ENCODE results near the gene CD36. TPM values are rescaled to one million over a fixed set of nuclear protein-coding genes. Genes with fewer than 3 reads are reported as not detected.

Gene CD36
- total RNA-seq, 1 experiment from 2014 or later: 0.12 TPM

DNA sequence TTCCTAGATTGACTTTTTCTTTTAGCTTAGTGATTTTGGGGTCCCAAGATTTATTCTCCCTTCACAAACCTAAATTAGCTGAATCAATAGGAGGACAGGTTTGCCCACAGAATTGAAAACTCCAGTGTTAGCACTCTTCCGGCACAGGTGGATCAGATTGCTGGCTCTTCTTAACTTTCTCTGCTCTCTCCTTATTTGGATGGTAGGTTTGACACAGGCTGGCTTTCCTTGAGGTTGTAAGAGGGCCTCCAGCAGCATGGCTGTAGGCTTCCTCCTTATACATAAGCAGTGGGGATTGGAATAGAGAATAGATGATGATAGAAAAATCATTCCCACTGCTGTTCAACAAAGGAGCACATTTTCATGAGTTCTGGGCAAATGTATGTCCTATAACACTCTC is 9.4 kb upstream of the CD36 start:
- H3K9me3 Mint-ChIP-seq (ENCODE audit: unreplicated experiment): no peaks in the 10 kb centered on the region
- no peak for TF ChIP-seq CTCF (IDR thresholded peaks at IDR 0.05; ENCODE audit: unreplicated experiment)
- ChIA-PET POLR2A (interaction anchor here (0.8 to 1.2 kb wide), 2 partner anchors 14 to 129 kb away, joined by 3 read pairs; no protein-coding TSS in a partner anchor), CTCF (interaction anchor here (1.0 kb wide), 1 partner anchor 202 kb away, joined by 5 read pairs; no protein-coding TSS in a partner anchor)
- H3K4me1 Mint-ChIP-seq (ENCODE audit: insufficient read depth, unreplicated experiment): peaks cover 17% of the 10 kb centered on the region
- DNase-seq (ENCODE audit: unreplicated experiment): no peak
- intact Hi-C loops (cut with micrococcal nuclease): no loop called here
- H3K27me3 Mint-ChIP-seq (ENCODE audit: insufficient read depth, unreplicated experiment): no peaks in the 10 kb centered on the region
- no peak overlapping the region for H3K4me3 Mint-ChIP-seq (ENCODE audit: unreplicated experiment)
- no peak overlapping the region for H3K27ac Mint-ChIP-seq (ENCODE audit: low read depth, unreplicated experiment)
- H3K36me3 Mint-ChIP-seq (ENCODE audit: insufficient read depth, unreplicated experiment): no peaks in the 10 kb centered on the region
- no TSS peak for BruUV-seq (replicated peaks)

GRCh38 chr7:80630608-80631405 is 7.6 kb upstream of the CD36 start:
- TF ChIP-seq CTCF (IDR thresholded peaks at IDR 0.05; ENCODE audit: unreplicated experiment): no peak
- intact Hi-C loops (cut with micrococcal nuclease): loop anchor here (5.0 kb wide), 1 partner anchor 134 kb away; no protein-coding TSS in a partner anchor
- Mint-ChIP-seq H3K27ac (ENCODE audit: low read depth, unreplicated experiment) (peak overlapping the region; percentile 41), H3K9me3 (ENCODE audit: unreplicated experiment) (no peaks in the 10 kb centered on the region), H3K27me3 (ENCODE audit: insufficient read depth, unreplicated experiment) (no peaks in the 10 kb centered on the region), H3K4me1 (ENCODE audit: insufficient read depth, unreplicated experiment) (peaks cover 21% of the 10 kb centered on the region), H3K4me3 (ENCODE audit: unreplicated experiment) (no peak overlapping the region), H3K36me3 (ENCODE audit: insufficient read depth, unreplicated experiment) (no peaks in the 10 kb centered on the region)
- peak; percentile 64 for DNase-seq (ENCODE audit: unreplicated experiment)
- ChIA-PET CTCF (no interaction called here), POLR2A (interaction anchor here (0.9 kb wide), 1 partner anchor 8 kb away, joined by 3 read pairs; no protein-coding TSS in a partner anchor)
- BruUV-seq (replicated peaks): no TSS peak

DNA sequence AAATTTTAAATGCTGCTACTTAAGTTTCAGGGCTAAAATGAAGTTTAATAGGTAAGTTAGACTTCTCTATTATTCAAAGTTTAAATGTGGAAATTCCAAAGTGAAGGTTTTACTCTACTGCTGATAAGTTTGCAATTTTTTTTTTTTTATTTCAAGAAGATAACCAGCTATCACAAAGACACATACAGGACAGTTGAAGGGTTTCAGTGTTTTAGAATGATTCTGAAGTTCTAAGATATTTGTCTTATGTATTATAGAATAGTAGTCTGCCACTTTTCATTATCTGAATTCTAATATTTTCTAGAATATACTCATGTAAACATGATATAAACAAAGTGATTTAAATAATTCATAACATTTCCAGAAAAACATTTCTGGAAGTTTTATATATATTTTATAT is 7.0 kb upstream of the CD36 start:
- H3K36me3 Mint-ChIP-seq (ENCODE audit: insufficient read depth, unreplicated experiment): no peaks in the 10 kb centered on the region
- no peak overlapping the region for H3K27ac Mint-ChIP-seq (ENCODE audit: low read depth, unreplicated experiment)
- POLR2A ChIA-PET: no interaction called here
- no peak for DNase-seq (ENCODE audit: unreplicated experiment)
- no peak overlapping the region for H3K4me3 Mint-ChIP-seq (ENCODE audit: unreplicated experiment)
- TF ChIP-seq CTCF (IDR thresholded peaks at IDR 0.05; ENCODE audit: unreplicated experiment): no peak
- no TSS peak for BruUV-seq (replicated peaks)
- peaks cover 21% of the 10 kb centered on the region for H3K4me1 Mint-ChIP-seq (ENCODE audit: insufficient read depth, unreplicated experiment)
- intact Hi-C loops (cut with micrococcal nuclease): loop anchor here (5.0 kb wide), 1 partner anchor 134 kb away; no protein-coding TSS in a partner anchor
- no peaks in the 10 kb centered on the region for H3K27me3 Mint-ChIP-seq (ENCODE audit: insufficient read depth, unreplicated experiment)
- H3K9me3 Mint-ChIP-seq (ENCODE audit: unreplicated experiment): no peaks in the 10 kb centered on the region
- CTCF ChIA-PET: interaction anchor here (0.9 kb wide), 1 partner anchor 27 kb away, joined by 4 read pairs; no protein-coding TSS in a partner anchor

DNA sequence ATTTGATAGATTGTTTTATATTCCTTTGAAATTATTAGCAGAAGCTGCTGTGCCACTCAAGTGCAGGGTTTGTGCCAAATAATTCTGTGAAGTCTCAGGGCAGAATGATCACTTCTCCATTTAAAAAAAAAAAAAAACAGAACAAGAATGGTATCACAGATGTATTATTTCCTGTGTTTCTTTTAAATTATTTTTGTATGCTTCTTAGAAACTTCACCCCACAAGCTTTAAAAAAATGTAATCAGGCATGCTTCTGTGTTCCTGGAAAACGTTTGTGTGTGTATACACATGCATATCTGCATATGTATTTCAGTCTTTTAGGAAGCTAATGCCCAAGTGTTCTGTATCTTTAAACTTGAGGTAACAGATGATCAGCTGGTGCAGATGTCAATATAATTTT is 6.3 kb upstream of the CD36 start:
- TF ChIP-seq CTCF (IDR thresholded peaks at IDR 0.05; ENCODE audit: unreplicated experiment): no peak
- Mint-ChIP-seq H3K27me3 (ENCODE audit: insufficient read depth, unreplicated experiment) (no peaks in the 10 kb centered on the region), H3K4me3 (ENCODE audit: unreplicated experiment) (no peak overlapping the region), H3K27ac (ENCODE audit: low read depth, unreplicated experiment) (no peak overlapping the region), H3K4me1 (ENCODE audit: insufficient read depth, unreplicated experiment) (peaks cover 21% of the 10 kb centered on the region), H3K9me3 (ENCODE audit: unreplicated experiment) (no peaks in the 10 kb centered on the region), H3K36me3 (ENCODE audit: insufficient read depth, unreplicated experiment) (no peaks in the 10 kb centered on the region)
- no TSS peak for BruUV-seq (replicated peaks)
- ChIA-PET POLR2A (interaction anchor here (1.9 kb wide), 1 partner anchor 94 kb away, joined by 5 read pairs; no protein-coding TSS in a partner anchor), CTCF (interaction anchor here (0.6 to 0.9 kb wide), 4 partner anchors 27 to 519 kb away, joined by 3 to 5 read pairs (median 4); no protein-coding TSS in a partner anchor)
- DNase-seq (ENCODE audit: unreplicated experiment): no peak
- intact Hi-C loops (cut with micrococcal nuclease): loop anchor here (5.0 kb wide), 1 partner anchor 135 kb away; no protein-coding TSS in a partner anchor

Measured in MCF 10A (cell line).